Activated B cell treated with CpG ODN at 0.5 μM for 24 hours (primary cell): ENCODE data around the gene ACBD7. TPM values are rescaled to one million over a fixed set of nuclear protein-coding genes. Genes with fewer than 3 reads are reported as not detected.

Experiments used
- ATAC-seq: fragments of 200-7000 bp; cut with Tn5 transposase; one replicate; pipeline ENCODE4 v1.10.0; 2021; ENCODE audit warnings: low read depth, mild to moderate bottlenecking, moderate library complexity
- CTCF ChIA-PET: fragments of 350-600 bp; sonication (Branson Sonifier 250); formaldehyde crosslinking; loops from one replicate; lab custom pipeline; 2021; ENCODE audit warnings: antibody characterized with exemption; lab: Charles Lee
- POLR2A ChIA-PET: fragments of 350-600 bp; sonication (Branson Sonifier 250); formaldehyde crosslinking; loops from one replicate; lab custom pipeline; 2021; ENCODE audit warnings: antibody characterized with exemption; lab: Charles Lee
- DNase-seq: peaks from one replicate; pipeline ENCODE4 v3.0.0; 2022
- H3K27ac Mint-ChIP-seq: one replicate; pipeline ENCODE4 v1.8.0; 2020; ENCODE audit warnings: mixed read lengths
- H3K27me3 Mint-ChIP-seq: one replicate; pipeline ENCODE4 v1.8.0; 2021; ENCODE audit warnings: mixed read lengths
- H3K36me3 Mint-ChIP-seq: one replicate; pipeline ENCODE4 v1.8.0; 2021; ENCODE audit warnings: low read depth, mixed read lengths
- H3K4me1 Mint-ChIP-seq: one replicate; pipeline ENCODE4 v1.8.0; 2021; ENCODE audit warnings: mixed read lengths
- H3K4me3 Mint-ChIP-seq: one replicate; pipeline ENCODE4 v1.8.0; 2020; ENCODE audit warnings: mild to moderate bottlenecking, mixed read lengths
- H3K9me3 Mint-ChIP-seq: one replicate; pipeline ENCODE4 v1.8.0; 2020; ENCODE audit warnings: mixed read lengths
- CTCF ChIP-seq: fragments of 200-600 bp; IDR thresholded peaks from one replicate; pipeline ENCODE4 v1.8.0; 2022; ENCODE audit warnings: antibody characterized with exemption, mild to moderate bottlenecking
- intact Hi-C: fragments of 100-400 bp; cut with micrococcal nuclease; formaldehyde crosslinking; loops from one replicate; pipeline ENCODE4 v1.15.1; 2024
- total RNA-seq: library from RNA; stranded (reverse); gene quantifications from 2 replicates; pipeline ENCODE4 v1.2.3, GENCODE V29; 2022

Gene ACBD7
- total RNA-seq, 1 donor from 2014 or later: not detected

DNA sequence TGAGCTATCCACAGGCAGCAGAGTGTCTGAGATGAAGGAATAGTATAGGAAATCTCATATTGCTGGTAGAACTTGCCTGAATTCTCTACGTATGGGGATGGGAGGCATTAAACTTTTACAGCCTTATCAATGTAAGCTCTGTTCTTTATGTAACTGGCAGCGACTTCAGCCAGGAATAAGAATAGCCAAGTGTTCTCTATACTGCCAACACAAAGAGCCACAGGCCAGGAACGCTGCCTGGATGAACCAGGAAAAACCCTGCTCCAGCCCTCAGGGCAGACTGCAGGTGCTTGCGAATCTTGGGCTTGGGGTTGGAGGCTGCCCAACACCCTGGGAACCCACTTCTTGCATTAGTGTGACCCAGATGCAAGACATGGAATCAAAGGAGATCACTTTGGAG, 50.9 kb downstream of the ACBD7 start:
- H3K9me3 Mint-ChIP-seq: no peaks in the 10 kb centered on the region
- ChIA-PET CTCF (no interaction called here), POLR2A (no interaction called here)
- peaks cover 6% of the 10 kb centered on the region for H3K27me3 Mint-ChIP-seq
- no peaks in the 10 kb centered on the region for H3K36me3 Mint-ChIP-seq
- H3K4me3 Mint-ChIP-seq: no peak overlapping the region
- ATAC-seq (no peak), DNase-seq (no peak)
- no peaks in the 10 kb centered on the region for H3K4me1 Mint-ChIP-seq
- intact Hi-C loops: no loop called here
- H3K27ac Mint-ChIP-seq: no peak overlapping the region
- no peak for TF ChIP-seq CTCF

- ATAC-seq (no peak), DNase-seq (no peak)
- no peak overlapping the region for H3K27ac Mint-ChIP-seq
- ChIA-PET CTCF (no interaction called here), POLR2A (no interaction called here)
- no peaks in the 10 kb centered on the region for H3K9me3 Mint-ChIP-seq
- H3K4me3 Mint-ChIP-seq: no peak overlapping the region
- TF ChIP-seq CTCF: no peak
- no peaks in the 10 kb centered on the region for H3K36me3 Mint-ChIP-seq
- intact Hi-C loops: no loop called here
- H3K27me3 Mint-ChIP-seq: peaks cover 6% of the 10 kb centered on the region
- H3K4me1 Mint-ChIP-seq: no peaks in the 10 kb centered on the region
Observed at GRCh38 chr10:15035385-15036301, 52.9 kb downstream of the ACBD7 start.

GRCh38 chr10:15027741-15028140, 60.8 kb downstream of the ACBD7 start:
- ChIA-PET POLR2A (no interaction called here), CTCF (no interaction called here)
- Mint-ChIP-seq H3K27ac (no peak overlapping the region), H3K4me1 (no peaks in the 10 kb centered on the region), H3K27me3 (no peaks in the 10 kb centered on the region), H3K36me3 (no peaks in the 10 kb centered on the region), H3K4me3 (no peak overlapping the region), H3K9me3 (no peaks in the 10 kb centered on the region)
- TF ChIP-seq CTCF: no peak
- no peak for ATAC-seq
- DNase-seq: no peak
- intact Hi-C loops: no loop called here

Other genes with a start within 250 kb of the ACBD7 start
- 7.4 and 8.1 TPM in 2 replicates for gene SUV39H2, start 209.9 kb downstream of the ACBD7 start, total RNA-seq
- 38.0 and 43.8 TPM in 2 replicates for gene DCLRE1C, start 134.7 kb downstream of the ACBD7 start, total RNA-seq
- gene MEIG1, start 129.4 kb downstream of the ACBD7 start, total RNA-seq: 0.49 and 0.54 TPM in 2 replicates
- not detected in 2 replicates for gene OLAH, start 44.8 kb downstream of the ACBD7 start, total RNA-seq
- gene RPP38, start 8.6 kb upstream of the ACBD7 start, total RNA-seq: 21.2 and 27.9 TPM in 2 replicates
- gene NMT2, start 79.9 kb upstream of the ACBD7 start, total RNA-seq: 9.7 and 11.2 TPM in 2 replicates